Measurements from ENCODE around the gene PLEKHH3. TPM values are rescaled to one million over a fixed set of nuclear protein-coding genes. Genes with fewer than 3 reads are reported as not detected.

Gene PLEKHH3
- total and polyA plus RNA-seq, 2 of the 4 experiments (the other 2 are of a cell fraction), result 2.9 to 10.5 TPM

GRCh38 chr17:42681976-42682721, 5.4 kb upstream of the PLEKHH3 start, which contains the start of gene CNTNAP1 (continued):
- TF ChIP-seq MAZ (IDR thresholded peaks at IDR 0.05; ENCODE audit: borderline replicate concordance, low read depth, low read length), result peak; percentile 91; the same call in 1 of the 2 replicates

- H4K5ac ChIP-seq (ENCODE audit: low read depth, low read length), result peak overlapping the region; percentile 93; the same call in 1 of the 2 replicates
- dilution Hi-C loops (cut with HindIII; ENCODE audit: low sequenced_read_pairs, unreplicated experiment), result no loop called here
- H3K18ac ChIP-seq (ENCODE audit: low read depth, low read length), result no peak overlapping the region
- H3K9me1 ChIP-seq (ENCODE audit: insufficient read depth, low read length), result peaks cover 17% of the 10 kb centered on the region
- no peak for TF ChIP-seq MXI1 (IDR thresholded peaks at IDR 0.05; ENCODE audit: borderline replicate concordance, low read depth, low read length)
- no peak for TF ChIP-seq USF2 (IDR thresholded peaks at IDR 0.05; ENCODE audit: low read depth, low read length)
- no peak for TF ChIP-seq ELK1 (IDR thresholded peaks at IDR 0.05; ENCODE audit: borderline replicate concordance, low read depth, low read length)
- no peak for TF ChIP-seq RAD21 (IDR thresholded peaks at IDR 0.05; ENCODE audit: low read length)
- in situ Hi-C loops (cut with MboI; ENCODE audit: low sequenced_read_pairs), result loop anchor here (5.0 to 25.0 kb wide), 2 partner anchors 103 to 632 kb away; partner anchors contain the start of gene PSMC3IP
- no peak overlapping the region for H2BK5ac ChIP-seq (ENCODE audit: low read depth, low read length, poor library complexity, severe bottlenecking)
- H3K79me1 ChIP-seq (ENCODE audit: low read depth in 1 of 2, low read length in 2 of 2), result peaks cover 13 to 61% of the 10 kb centered on the region in 2 experiments
- H3K4me3 ChIP-seq (ENCODE audit: insufficient read depth, low read depth, low read length), result no peak overlapping the region
- no peaks in the 10 kb centered on the region for H3K9me3 ChIP-seq (ENCODE audit: control insufficient read depth, insufficient read depth, low read length)
- H3K56ac ChIP-seq (ENCODE audit: extremely low read depth, insufficient read depth, low read length), result no peak overlapping the region
- H3K4ac ChIP-seq (ENCODE audit: low read depth, low read length), result peak overlapping the region; percentile 99
- no peak overlapping the region for H2BK20ac ChIP-seq (ENCODE audit: low read depth, low read length)
- WGBS, 2 experiments (ENCODE audit: extremely low coverage in 2 of 2, insufficient read length in 1 of 2), result 53% methylated on average over 19 of the region's 20 CpGs; no CpG with 5 or more reads in 1 of the 2 experiments
- peak overlapping the region; percentile 99 for H2AFZ ChIP-seq (replicated peaks; ENCODE audit: low read length, poor library complexity)
- H3K27me3 ChIP-seq (ENCODE audit: control insufficient read depth, insufficient read depth, low read length), result no peaks in the 10 kb centered on the region
- H3K27ac ChIP-seq (ENCODE audit: insufficient read depth, low read length), result no peak overlapping the region
- H3K14ac ChIP-seq (replicated peaks; ENCODE audit: low read depth, low read length), result peak overlapping the region; percentile 74; the same call in 1 of the 2 replicates
- ATAC-seq (ENCODE audit: low read depth), result no peak
- no peak overlapping the region; the same call in 2 of the 3 replicates for H2BK15ac ChIP-seq (ENCODE audit: low read depth, low read length)
- intact Hi-C loops (cut with micrococcal nuclease), result no loop called here
- H2AK9ac ChIP-seq (replicated peaks; ENCODE audit: low read depth, low read length, poor library complexity), result peak overlapping the region; percentile 94
- H3K23ac ChIP-seq (ENCODE audit: low read depth, low read length), result peak overlapping the region; percentile 10; the same call in 1 of the 2 replicates
- H3K36me3 ChIP-seq (ENCODE audit: control insufficient read depth, insufficient read depth, low read length), result peaks cover 8% of the 10 kb centered on the region
- peak overlapping the region; percentile 78; the same call in 1 of the 2 replicates for H2AK5ac ChIP-seq (ENCODE audit: low read depth, low read length)
- peak overlapping the region; percentile 87 to 94; a peak in 2 of 4 replicates for H4K8ac ChIP-seq (ENCODE audit: low read depth in 2 of 2, low read length in 2 of 2)
- peaks cover 18% of the 10 kb centered on the region for H4K20me1 ChIP-seq (ENCODE audit: insufficient read depth, low read length)
- peak overlapping the region; percentile 43; the same call in 1 of the 2 replicates for H2BK120ac ChIP-seq (ENCODE audit: low read depth, low read length)
- BruUV-seq (replicated peaks), result no TSS peak
- CTCF ChIA-PET, result interaction anchor here (0.6 to 3.8 kb wide), 2 partner anchors 13 to 102 kb away, joined by 3 to 15 read pairs; no protein-coding TSS in a partner anchor
- H3K4me2 ChIP-seq (ENCODE audit: low read depth, low read length), result 0 out of 2 replicates have a peak overlapping the region, but pooled peaks have one; percentile 1
- peak overlapping the region; percentile 2 for H4K91ac ChIP-seq (ENCODE audit: insufficient read depth, low read depth, low read length)
- peak; percentile 29 for DNase-seq
- peaks cover 30% of the 10 kb centered on the region for H3K4me1 ChIP-seq (ENCODE audit: control insufficient read depth, insufficient read depth, low read length)
- POLR2A ChIA-PET (ENCODE audit: unreplicated experiment), result no interaction called here
- H3K9ac ChIP-seq (ENCODE audit: low read depth, low read length), result no peak overlapping the region
These were observed 3.6 kb upstream of the PLEKHH3 start for GRCh38 chr17:42680331-42680808.
